Measurements from ENCODE around the gene TSFM.

TSFM gene

DNA sequence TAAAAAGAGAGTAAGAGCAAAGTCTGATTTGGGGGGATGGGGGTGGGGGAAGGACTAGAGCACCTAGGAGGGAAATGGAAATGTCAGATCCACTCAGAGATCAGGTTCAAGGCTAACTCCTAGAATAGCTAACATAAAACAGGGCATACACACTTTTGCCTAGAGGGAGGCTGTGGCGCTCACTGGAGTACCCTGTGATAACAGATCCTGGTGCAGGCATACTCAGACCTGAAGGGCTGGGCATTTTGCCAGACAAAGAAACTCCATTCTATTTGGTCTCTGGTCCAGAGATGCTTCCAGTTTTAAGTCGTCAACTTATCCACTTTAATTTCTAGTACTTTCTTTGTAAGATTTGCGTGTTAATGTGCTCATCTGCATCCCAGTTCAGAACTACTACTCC is 58.1 kb downstream of the TSFM start:
- DNase-seq (ENCODE audit: low read depth) = no peak
- H3K4me3 ChIP-seq (ENCODE audit: control insufficient read depth, low read depth, low read length) = no peak overlapping the region
- TF ChIP-seq, protein P1, sequence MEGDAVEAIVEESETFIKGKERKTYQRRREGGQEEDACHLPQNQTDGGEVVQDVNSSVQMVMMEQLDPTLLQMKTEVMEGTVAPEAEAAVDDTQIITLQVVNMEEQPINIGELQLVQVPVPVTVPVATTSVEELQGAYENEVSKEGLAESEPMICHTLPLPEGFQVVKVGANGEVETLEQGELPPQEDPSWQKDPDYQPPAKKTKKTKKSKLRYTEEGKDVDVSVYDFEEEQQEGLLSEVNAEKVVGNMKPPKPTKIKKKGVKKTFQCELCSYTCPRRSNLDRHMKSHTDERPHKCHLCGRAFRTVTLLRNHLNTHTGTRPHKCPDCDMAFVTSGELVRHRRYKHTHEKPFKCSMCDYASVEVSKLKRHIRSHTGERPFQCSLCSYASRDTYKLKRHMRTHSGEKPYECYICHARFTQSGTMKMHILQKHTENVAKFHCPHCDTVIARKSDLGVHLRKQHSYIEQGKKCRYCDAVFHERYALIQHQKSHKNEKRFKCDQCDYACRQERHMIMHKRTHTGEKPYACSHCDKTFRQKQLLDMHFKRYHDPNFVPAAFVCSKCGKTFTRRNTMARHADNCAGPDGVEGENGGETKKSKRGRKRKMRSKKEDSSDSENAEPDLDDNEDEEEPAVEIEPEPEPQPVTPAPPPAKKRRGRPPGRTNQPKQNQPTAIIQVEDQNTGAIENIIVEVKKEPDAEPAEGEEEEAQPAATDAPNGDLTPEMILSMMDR (IDR thresholded peaks at IDR 0.05; ENCODE audit: control insufficient read depth, insufficient read depth, low read depth, low read length, missing control alignments) = no peak

DNA sequence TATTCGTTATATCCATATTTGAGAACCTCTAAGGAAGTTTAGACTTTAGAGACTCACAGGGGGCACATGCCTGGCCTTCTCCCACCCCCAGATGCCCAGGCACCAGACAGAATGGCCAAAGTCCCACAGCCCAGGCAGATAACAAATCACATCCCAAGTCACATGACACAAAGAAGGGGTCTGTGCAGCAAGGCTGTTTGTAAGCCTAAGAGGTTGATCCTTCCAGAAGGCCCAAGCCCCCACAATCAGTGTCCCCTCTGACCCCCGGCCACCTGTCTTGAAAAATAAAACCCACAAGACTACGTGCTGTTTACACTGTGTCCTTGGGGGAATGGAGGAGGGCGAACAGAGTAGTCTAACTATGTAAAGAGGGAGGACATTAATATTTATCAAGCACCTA is 58.9 kb downstream of the TSFM start:
- no peak overlapping the region for H3K4me3 ChIP-seq (ENCODE audit: control insufficient read depth, low read depth, low read length)
- TF ChIP-seq, protein P1 (IDR thresholded peaks at IDR 0.05; ENCODE audit: control insufficient read depth, insufficient read depth, low read depth, low read length, missing control alignments) = no peak
- no peak for DNase-seq (ENCODE audit: low read depth)

DNA sequence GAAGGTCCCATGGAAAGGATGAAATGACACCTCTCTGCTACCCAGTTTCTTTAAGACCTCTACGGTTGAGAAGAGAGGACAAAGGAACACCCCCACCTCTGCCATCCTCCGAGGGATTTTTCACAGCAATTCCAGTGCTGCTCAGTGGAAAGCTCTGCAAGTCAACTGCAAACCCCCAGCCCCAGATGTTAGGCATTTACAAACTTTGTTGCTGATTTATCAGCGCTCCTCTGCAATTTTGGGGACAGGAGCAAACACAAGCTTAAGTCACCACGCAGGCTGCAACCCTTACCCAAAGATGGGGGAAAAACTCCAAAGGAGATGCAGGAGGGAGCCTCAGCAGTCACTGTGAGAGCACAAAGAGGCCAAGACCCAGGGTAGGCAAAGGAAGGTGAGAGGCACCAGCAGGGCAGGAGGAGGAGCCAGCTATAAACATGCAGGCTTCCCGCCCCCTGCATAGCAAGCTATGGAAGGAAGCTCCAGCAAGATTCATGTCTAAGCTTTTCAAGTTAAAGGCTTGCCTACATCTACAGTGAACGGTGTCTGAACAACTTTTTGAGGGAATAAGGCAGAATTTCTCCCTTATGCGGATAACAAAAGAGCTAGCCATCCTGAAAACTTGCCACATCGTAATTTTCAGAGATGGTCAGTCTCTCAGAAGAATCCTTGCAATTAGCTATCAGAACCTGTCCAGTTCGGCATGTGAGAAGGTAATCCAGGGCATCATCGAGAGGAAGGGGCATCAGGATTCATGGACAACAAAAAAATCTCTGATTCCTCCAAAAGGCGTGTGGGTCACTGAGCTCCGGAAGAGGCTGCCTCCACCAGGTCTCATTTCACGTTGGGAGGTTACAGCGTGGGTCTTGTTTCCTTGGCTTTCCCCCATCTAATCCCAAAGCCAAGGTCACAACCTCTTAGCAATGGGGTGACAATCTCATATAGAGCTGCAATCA is 60.0 kb downstream of the TSFM start:
- TF ChIP-seq, protein P1 (IDR thresholded peaks at IDR 0.05; ENCODE audit: control insufficient read depth, insufficient read depth, low read depth, low read length, missing control alignments) = no peak
- no peak for DNase-seq (ENCODE audit: low read depth)
- peak overlapping the region; percentile 23 for H3K4me3 ChIP-seq (ENCODE audit: control insufficient read depth, low read depth, low read length)

DNA sequence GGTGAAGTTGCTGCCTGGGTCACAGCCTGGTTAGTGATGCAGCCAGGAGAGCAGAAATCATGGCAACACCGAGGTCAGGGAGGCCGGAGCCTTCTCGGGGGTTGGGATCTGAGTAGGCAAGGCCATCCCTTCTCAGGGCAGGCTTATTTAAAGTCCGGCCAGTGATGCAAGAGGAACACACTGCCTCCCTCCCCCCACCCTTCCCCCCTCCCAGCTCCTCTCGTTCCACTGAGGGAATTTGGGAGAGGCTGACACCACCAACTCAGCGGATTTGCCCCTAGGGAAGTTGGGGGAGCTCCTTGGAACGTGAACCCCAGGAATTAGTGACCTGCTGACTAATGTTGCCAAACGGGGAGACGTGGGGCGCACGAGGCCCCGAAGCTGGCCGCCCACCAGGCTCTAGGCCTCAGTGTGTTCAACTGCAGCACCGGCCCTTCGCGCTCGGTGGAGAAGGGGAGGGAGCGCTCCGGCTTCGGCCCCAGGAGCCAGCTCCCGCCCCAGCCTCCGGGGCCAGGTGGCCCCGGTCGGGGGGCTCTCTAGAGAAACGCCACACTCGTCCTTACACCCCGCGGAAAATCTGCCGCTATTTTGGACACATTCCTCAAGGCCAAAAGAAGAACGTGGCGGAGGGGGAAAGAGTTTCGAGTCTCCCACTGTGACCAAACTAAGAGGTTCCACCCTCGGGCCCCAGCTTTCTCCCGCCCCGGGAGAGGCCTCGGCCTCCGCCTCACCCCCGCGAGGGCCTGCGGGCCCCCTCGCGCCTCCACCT is 62.3 kb downstream of the TSFM start:
- peak overlapping the region; percentile 93 for H3K4me3 ChIP-seq (ENCODE audit: control insufficient read depth, low read depth, low read length)
- TF ChIP-seq, protein P1 (IDR thresholded peaks at IDR 0.05; ENCODE audit: control insufficient read depth, insufficient read depth, low read depth, low read length, missing control alignments) = no peak
- DNase-seq (ENCODE audit: low read depth) = no peak

DNA sequence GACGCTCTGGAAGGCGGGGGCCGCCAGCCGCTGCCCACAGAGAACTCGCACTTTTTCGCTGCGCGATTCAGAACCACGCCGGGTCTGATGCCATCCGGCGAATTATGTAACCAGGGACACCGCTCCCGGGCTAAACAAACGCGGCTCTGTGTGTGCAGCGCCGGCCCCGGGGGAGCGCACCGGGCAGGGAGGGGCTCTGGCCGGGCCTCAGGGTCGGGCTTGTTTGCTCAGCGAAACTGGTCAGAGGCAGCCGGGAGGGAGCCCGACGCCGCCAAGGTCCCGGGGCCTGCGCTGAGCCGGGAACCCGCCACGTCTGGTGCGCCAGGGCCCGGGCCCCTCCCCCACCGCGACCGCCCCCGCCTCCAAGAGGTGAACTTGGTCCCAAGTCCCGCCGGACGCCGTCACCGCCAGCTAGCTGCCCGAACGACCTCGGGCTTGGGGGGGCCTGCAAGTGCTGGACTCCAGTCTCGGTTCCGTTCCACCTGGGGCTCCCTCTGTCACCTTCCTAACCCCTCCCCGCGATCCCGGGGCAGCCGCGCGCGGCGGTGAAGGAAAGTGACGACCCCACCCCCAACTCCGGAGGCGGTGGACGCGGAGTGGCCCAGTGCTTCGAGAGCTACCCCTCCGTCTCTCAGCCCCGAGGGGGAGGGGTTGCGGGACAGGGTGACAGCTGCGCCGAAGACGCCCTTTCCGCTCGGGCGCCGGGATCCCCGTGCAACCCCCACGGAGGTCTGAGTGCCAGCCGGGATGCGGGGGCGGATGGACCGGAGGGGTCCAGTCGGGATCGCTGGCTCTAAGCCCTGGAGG is 63.1 kb downstream of the TSFM start:
- peak overlapping the region; percentile 93 for H3K4me3 ChIP-seq (ENCODE audit: control insufficient read depth, low read depth, low read length)
- TF ChIP-seq, protein P1 (IDR thresholded peaks at IDR 0.05; ENCODE audit: control insufficient read depth, insufficient read depth, low read depth, low read length, missing control alignments) = no peak
- no peak for DNase-seq (ENCODE audit: low read depth)

DNA sequence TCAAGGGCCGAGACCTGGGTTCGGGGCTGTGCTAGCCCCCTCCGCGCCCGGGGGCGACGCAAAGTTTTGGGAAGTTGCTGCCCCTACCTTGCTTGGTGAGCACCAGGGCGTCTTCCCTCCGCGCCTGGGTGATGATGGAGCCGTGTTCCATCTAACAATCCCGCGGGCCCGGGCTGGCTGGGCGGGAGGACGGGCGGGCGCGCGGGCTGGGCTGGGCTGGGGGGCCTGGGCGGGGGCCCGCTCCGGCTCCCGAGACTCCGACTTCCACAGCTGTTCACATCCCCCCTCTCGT is 63.6 kb downstream of the TSFM start:
- TF ChIP-seq, protein P1 (IDR thresholded peaks at IDR 0.05; ENCODE audit: control insufficient read depth, insufficient read depth, low read depth, low read length, missing control alignments) = no peak
- DNase-seq (ENCODE audit: low read depth) = no peak
- peak overlapping the region; percentile 93 for H3K4me3 ChIP-seq (ENCODE audit: control insufficient read depth, low read depth, low read length)
